GM12878 (cell line): ENCODE data around the gene SLC6A3. TPM values are rescaled to one million over a fixed set of nuclear protein-coding genes. Genes with fewer than 3 reads are reported as not detected.

Source experiments
- ATAC-seq: fragments of 200-7000 bp; cut with Tn5 transposase; 3 replicates; pipeline ENCODE4 v1.9.1; 2020; ENCODE audit warnings: mild to moderate bottlenecking, moderate library complexity
- BruUV-seq: library from RNA; stranded (reverse); fragments of 400-500 nt; replicated peaks from 2 replicates; lab custom pipeline; 2021; lab: Mats Ljungman, UMichigan
- CTCF ChIA-PET: fragments of 300-600 bp; sonication (Branson Sonifier 250); formaldehyde crosslinking; extraction: SDS; loops from one replicate; lab custom pipeline; 2021; ENCODE audit warnings: inconsistent platforms; lab: Yijun Ruan, JAX
- POLR2A ChIA-PET: fragments of 350-600 bp; formaldehyde crosslinking; extraction: SDS; loops from one replicate; lab custom pipeline; 2021; ENCODE audit warnings: inconsistent platforms; lab: Charles Lee
- RAD21 ChIA-PET: fragments of 300-600 bp; sonication (Branson Sonifier 250); formaldehyde crosslinking; loops from one replicate; lab custom pipeline; 2023; ENCODE audit warnings: antibody characterized with exemption; ENCODE audit not compliant: unreplicated experiment; lab: Charles Lee
- SMC1A ChIA-PET: fragments of 300-600 bp; sonication (Branson Sonifier 250); formaldehyde crosslinking; loops from one replicate; lab custom pipeline; 2023; ENCODE audit not compliant: unreplicated experiment, uncharacterized antibody; lab: Charles Lee
- DNase-seq: peaks from one replicate; pipeline ENCODE4 v3.0.0-alpha.2; 2011; ENCODE audit warnings: low read depth, low spot score
- FAIRE-seq: peaks from 3 replicates; lab custom pipeline; 2011; peaks lifted over from hg19 to GRCh38; lab: Jason Lieb, UNC
- H2AFZ ChIP-seq: 2 replicates; pipeline ENCODE4 v1.6.0; 2011; ENCODE audit warnings: low read depth, low read length, control low read depth; ENCODE audit not compliant: control insufficient read depth
- H3K27ac ChIP-seq: 2 replicates; pipeline ENCODE4 v1.5.1; 2011; ENCODE audit warnings: control low read depth; ENCODE audit not compliant: control insufficient read depth, insufficient read depth
- H3K27me3 ChIP-seq, 2 experiments: replicated peaks in 1 of 2; 2 replicates each; pipeline versions ENCODE4 v1.6.0 to v1.6.1; 2011; ENCODE audit warnings: low read length in 1 of 2; ENCODE audit not compliant: control insufficient read depth in 2 of 2, insufficient read depth in 2 of 2
- H3K36me3 ChIP-seq, 2 experiments: 2 replicates each; pipeline ENCODE4 v1.5.1; 2011; ENCODE audit warnings: low read length in 1 of 2; ENCODE audit not compliant: control insufficient read depth in 2 of 2, insufficient read depth in 2 of 2
- H3K4me1 ChIP-seq: 2 replicates; pipeline ENCODE4 v1.6.1; 2011; ENCODE audit warnings: mild to moderate bottlenecking, low read length, moderate library complexity, mixed read lengths; ENCODE audit not compliant: control insufficient read depth, insufficient read depth
- H3K4me2 ChIP-seq: 2 replicates; pipeline ENCODE4 v1.6.0; 2011; ENCODE audit warnings: control low read depth; ENCODE audit not compliant: control insufficient read depth, insufficient read depth
- H3K4me3 ChIP-seq: fragments of 200-600 bp; sonication (generic); 2 replicates; pipeline ENCODE4 v1.5.1; 2016
- H3K79me2 ChIP-seq: 2 replicates; pipeline ENCODE4 v1.6.0; 2011; ENCODE audit warnings: low read length; ENCODE audit not compliant: control insufficient read depth, insufficient read depth
- H3K9ac ChIP-seq: 2 replicates; pipeline ENCODE4 v1.8.0; 2011; ENCODE audit warnings: low read length, control low read depth, mixed read lengths; ENCODE audit not compliant: control insufficient read depth, insufficient read depth
- H3K9me3 ChIP-seq: replicated peaks from 3 replicates; pipeline ENCODE4 v1.5.1; 2011; ENCODE audit warnings: mild to moderate bottlenecking, low read length; ENCODE audit not compliant: control insufficient read depth, insufficient read depth
- H4K20me1 ChIP-seq: 2 replicates; pipeline ENCODE4 v1.6.0; 2011; ENCODE audit not compliant: control insufficient read depth, insufficient read depth
- BHLHE40 ChIP-seq, 2 experiments: fragments of 450-650 bp in 1 of 2; IDR thresholded peaks; 2 replicates each; pipeline ENCODE4 v1.6.1; 2011 to 2017; ENCODE audit warnings: low read depth in 2 of 2, borderline replicate concordance in 1 of 2, improper control_type of control experiment in 1 of 2, low read length in 1 of 2, mild to moderate bottlenecking in 1 of 2
- BMI1 ChIP-seq: fragments of 450-650 bp; IDR thresholded peaks from 2 replicates; pipeline ENCODE4 v1.6.1; 2016; ENCODE audit warnings: mild to moderate bottlenecking, moderate library complexity, borderline replicate concordance
- CBX5 ChIP-seq: sonication (generic); IDR thresholded peaks from 2 replicates; pipeline ENCODE4 v1.6.1; 2016; ENCODE audit warnings: low read depth, moderate library complexity, mild to moderate bottlenecking, inconsistent platforms
- CHD4 ChIP-seq: fragments of 200-600 bp; sonication (generic); IDR thresholded peaks from 2 replicates; pipeline ENCODE4 v1.6.1; 2016; ENCODE audit warnings: mild to moderate bottlenecking
- EZH2 ChIP-seq: IDR thresholded peaks from 2 replicates; pipeline ENCODE4 v1.6.1; 2012; ENCODE audit warnings: low read depth, mild to moderate bottlenecking, control low read depth, inconsistent platforms, low read length, borderline replicate concordance; ENCODE audit not compliant: control insufficient read depth
- MEF2A ChIP-seq: IDR thresholded peaks from 2 replicates; pipeline ENCODE4 v1.6.1; 2011; ENCODE audit warnings: low read depth, mild to moderate bottlenecking, low read length, moderate library complexity; ENCODE audit not compliant: insufficient read depth
- MTA2 ChIP-seq: fragments of 450-650 bp; IDR thresholded peaks from 2 replicates; pipeline ENCODE4 v1.6.1; 2016; ENCODE audit warnings: low read depth, mild to moderate bottlenecking, moderate library complexity
- NFXL1 ChIP-seq: fragments of 450-650 bp; IDR thresholded peaks from 2 replicates; pipeline ENCODE4 v1.6.1; 2017; ENCODE audit warnings: antibody characterized with exemption, mild to moderate bottlenecking, borderline replicate concordance
- PAX5 ChIP-seq: IDR thresholded peaks from 2 replicates; pipeline ENCODE4 v1.6.1; 2011; ENCODE audit warnings: low read depth, low read length, borderline replicate concordance
- RELB ChIP-seq: fragments of 450-650 bp; IDR thresholded peaks from 2 replicates; pipeline ENCODE4 v1.6.1; 2017; ENCODE audit warnings: low read depth, mild to moderate bottlenecking, moderate library complexity
- TAF1 ChIP-seq: IDR thresholded peaks from 2 replicates; pipeline ENCODE4 v1.6.1; 2011; ENCODE audit warnings: mild to moderate bottlenecking, low read depth, low read length, borderline replicate concordance
- TARDBP ChIP-seq: IDR thresholded peaks from 2 replicates; pipeline ENCODE4 v1.6.1; 2016; ENCODE audit warnings: borderline replicate concordance
- ZNF384 ChIP-seq: IDR thresholded peaks from 2 replicates; pipeline ENCODE4 v1.6.1; 2012; ENCODE audit warnings: low read depth, mild to moderate bottlenecking, low read length, improper control_type of control experiment, borderline replicate concordance
- ZZZ3 ChIP-seq: IDR thresholded peaks from 2 replicates; pipeline ENCODE4 v1.6.1; 2011; ENCODE audit warnings: low read depth; ENCODE audit not compliant: control insufficient read depth, insufficient read length
- WGBS: methylation state at CpG from one replicate; pipeline ENCODE4 v1.1.6; 2016; ENCODE audit warnings: low lambda C conversion rate; ENCODE audit not compliant: insufficient replicate concordance, insufficient coverage; ENCODE audit errors: missing lambda C conversion rate; 5-methylcytosine and 5-hydroxymethylcytosine counted together
- in situ Hi-C: fragments of 300-500 bp; cut with MboI; formaldehyde crosslinking; loops from 9 replicates; pipeline ENCODE4 v1.14.3; 2018; ENCODE audit warnings: mixed read lengths
- intact Hi-C: fragments of 100-400 bp; cut with micrococcal nuclease; formaldehyde crosslinking; loops from one replicate; pipeline ENCODE4 v1.14.2; 2022; ENCODE audit not compliant: unreplicated experiment
- polyA plus RNA-seq, 11 experiments: library from polyadenylated mRNA; depleted of rRNA in 4 of 11; unstranded in 6 of 11; stranded (reverse) in 5 of 11; fragments of >200 nt; fragmentation: Nextera tagmentation in 4 of 11; fragmentation: Illumina TruSeq in 1 of 11; extraction: Ambion mirVana in 4 of 11; extraction: Trizol in 1 of 11; gene quantifications; 1 replicate in 1 of 11; 2 replicates in 10 of 11; pipeline versions ENCODE4 v1.2.1 to v1.2.3, GENCODE V29; 2011 to 2016; ENCODE audit warnings: inconsistent platforms in 2 of 11, missing spikeins in 2 of 11, low read depth in 1 of 11
- total RNA-seq, 4 experiments: library from RNA; depleted of rRNA in 3 of 4; stranded (reverse); fragments of >200 nt in 3 of 4; fragmentation: Illumina TruSeq in 1 of 4; extraction: Trizol in 1 of 4; gene quantifications; 2 replicates each; pipeline versions ENCODE4 v1.2.1 to v1.2.3, GENCODE V29; 2013 to 2021
- TF ChIP-seq, protein P1 (sequence below): IDR thresholded peaks from 2 replicates; pipeline ENCODE4 v1.6.1; 2011; ENCODE audit warnings: low read depth, mild to moderate bottlenecking, low read length, moderate library complexity, borderline replicate concordance; ENCODE audit errors: extremely low read depth

The SLC6A3 gene
- total and polyA plus RNA-seq, 10 of the 15 experiments (the other 5 are each of a cell fraction or from before 2014, with no cell fraction given): 0.01 TPM; not detected in 9

GRCh38 chr5:1359713-1360112, 85.5 kb downstream of the SLC6A3 start:
- no TSS peak for BruUV-seq
- Histone ChIP-seq H3K4me2 (no peak overlapping the region), H3K79me2 (no peaks in the 10 kb centered on the region), H3K9ac (no peak overlapping the region), H3K27ac (no peak overlapping the region), H3K36me3 (no peaks in the 10 kb centered on the region), H3K27me3 (peaks cover 0 to 2% of the 10 kb centered on the region in 2 experiments; a peak in 2 of 4 replicates), H4K20me1 (no peaks in the 10 kb centered on the region), H3K9me3 (no peaks in the 10 kb centered on the region), H3K4me1 (no peaks in the 10 kb centered on the region), H3K4me3 (no peak overlapping the region), H2AFZ (no peak overlapping the region)
- WGBS: 84% methylated on average over 11 of the region's 11 CpGs
- ATAC-seq (no peak), FAIRE-seq (no peak), DNase-seq (no peak)
- RAD21 ChIA-PET: no interaction called here
- TF ChIP-seq, protein P1, sequence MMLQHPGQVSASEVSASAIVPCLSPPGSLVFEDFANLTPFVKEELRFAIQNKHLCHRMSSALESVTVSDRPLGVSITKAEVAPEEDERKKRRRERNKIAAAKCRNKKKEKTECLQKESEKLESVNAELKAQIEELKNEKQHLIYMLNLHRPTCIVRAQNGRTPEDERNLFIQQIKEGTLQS: no peak
- TF ChIP-seq CHD4 (no peak), RELB (no peak), TARDBP (no peak), NFXL1 (no peak), PAX5 (no peak), MTA2 (no peak), ZNF384 (no peak), BMI1 (no peak), EZH2 (no peak), MEF2A (no peak), CBX5 (no peak), BHLHE40 (IDR thresholded peaks at IDR 0.05; ENCODE audit: borderline replicate concordance in 1 of 2, low read depth in 2 of 2, low read length in 1 of 2) (no peak), ZZZ3 (no peak), TAF1 (no peak)
- POLR2A ChIA-PET: no interaction called here
- SMC1A ChIA-PET: no interaction called here
- CTCF ChIA-PET: interaction anchor here (1.0 kb wide), 1 partner anchor 274 kb away, joined by 3 read pairs; no protein-coding TSS in a partner anchor
- intact Hi-C loops (no loop called here), in situ Hi-C loops (no loop called here)
